GM12878 (cell line): Measurements from ENCODE around the gene CCSER1. TPM values are rescaled to one million over a fixed set of nuclear protein-coding genes. Genes with fewer than 3 reads are reported as not detected.

Experiments
- ATAC-seq: fragments of 200-7000 bp; cut with Tn5 transposase; 3 replicates; pipeline ENCODE4 v1.9.1; 2020; ENCODE audit warnings: mild to moderate bottlenecking, moderate library complexity
- BruUV-seq: library from RNA; stranded (reverse); fragments of 400-500 nt; replicated peaks from 2 replicates; lab custom pipeline; 2021; lab: Mats Ljungman, UMichigan
- CTCF ChIA-PET: fragments of 300-600 bp; sonication (Branson Sonifier 250); formaldehyde crosslinking; extraction: SDS; loops from one replicate; lab custom pipeline; 2021; ENCODE audit warnings: inconsistent platforms; lab: Yijun Ruan, JAX
- POLR2A ChIA-PET: fragments of 350-600 bp; formaldehyde crosslinking; extraction: SDS; loops from one replicate; lab custom pipeline; 2021; ENCODE audit warnings: inconsistent platforms; lab: Charles Lee
- RAD21 ChIA-PET: fragments of 300-600 bp; sonication (Branson Sonifier 250); formaldehyde crosslinking; loops from one replicate; lab custom pipeline; 2023; ENCODE audit warnings: antibody characterized with exemption; ENCODE audit not compliant: unreplicated experiment; lab: Charles Lee
- SMC1A ChIA-PET: fragments of 300-600 bp; sonication (Branson Sonifier 250); formaldehyde crosslinking; loops from one replicate; lab custom pipeline; 2023; ENCODE audit not compliant: unreplicated experiment, uncharacterized antibody; lab: Charles Lee
- DNase-seq: peaks from one replicate; pipeline ENCODE4 v3.0.0-alpha.2; 2011; ENCODE audit warnings: low read depth, low spot score
- FAIRE-seq: peaks from 3 replicates; lab custom pipeline; 2011; peaks lifted over from hg19 to GRCh38; lab: Jason Lieb, UNC
- H2AFZ ChIP-seq: 2 replicates; pipeline ENCODE4 v1.6.0; 2011; ENCODE audit warnings: low read depth, low read length, control low read depth; ENCODE audit not compliant: control insufficient read depth
- H3K27ac ChIP-seq: 2 replicates; pipeline ENCODE4 v1.5.1; 2011; ENCODE audit warnings: control low read depth; ENCODE audit not compliant: control insufficient read depth, insufficient read depth
- H3K27me3 ChIP-seq, 2 experiments: replicated peaks in 1 of 2; 2 replicates each; pipeline versions ENCODE4 v1.6.0 to v1.6.1; 2011; ENCODE audit warnings: low read length in 1 of 2; ENCODE audit not compliant: control insufficient read depth in 2 of 2, insufficient read depth in 2 of 2
- H3K36me3 ChIP-seq, 2 experiments: 2 replicates each; pipeline ENCODE4 v1.5.1; 2011; ENCODE audit warnings: low read length in 1 of 2; ENCODE audit not compliant: control insufficient read depth in 2 of 2, insufficient read depth in 2 of 2
- H3K4me1 ChIP-seq: 2 replicates; pipeline ENCODE4 v1.6.1; 2011; ENCODE audit warnings: mild to moderate bottlenecking, low read length, moderate library complexity, mixed read lengths; ENCODE audit not compliant: control insufficient read depth, insufficient read depth
- H3K4me2 ChIP-seq: 2 replicates; pipeline ENCODE4 v1.6.0; 2011; ENCODE audit warnings: control low read depth; ENCODE audit not compliant: control insufficient read depth, insufficient read depth
- H3K4me3 ChIP-seq: fragments of 200-600 bp; sonication (generic); 2 replicates; pipeline ENCODE4 v1.5.1; 2016
- H3K79me2 ChIP-seq: 2 replicates; pipeline ENCODE4 v1.6.0; 2011; ENCODE audit warnings: low read length; ENCODE audit not compliant: control insufficient read depth, insufficient read depth
- H3K9ac ChIP-seq: 2 replicates; pipeline ENCODE4 v1.8.0; 2011; ENCODE audit warnings: low read length, control low read depth, mixed read lengths; ENCODE audit not compliant: control insufficient read depth, insufficient read depth
- H3K9me3 ChIP-seq: replicated peaks from 3 replicates; pipeline ENCODE4 v1.5.1; 2011; ENCODE audit warnings: mild to moderate bottlenecking, low read length; ENCODE audit not compliant: control insufficient read depth, insufficient read depth
- H4K20me1 ChIP-seq: 2 replicates; pipeline ENCODE4 v1.6.0; 2011; ENCODE audit not compliant: control insufficient read depth, insufficient read depth
- BMI1 ChIP-seq: fragments of 450-650 bp; IDR thresholded peaks from 2 replicates; pipeline ENCODE4 v1.6.1; 2016; ENCODE audit warnings: mild to moderate bottlenecking, moderate library complexity, borderline replicate concordance
- CEBPB ChIP-seq, 2 experiments: fragments of 150-350 bp in 1 of 2; IDR thresholded peaks; 2 replicates each; pipeline ENCODE4 v1.6.1; 2012 to 2014; ENCODE audit warnings: low read depth in 2 of 2, low read length in 2 of 2, borderline replicate concordance in 1 of 2, inconsistent platforms in 1 of 2
- ESRRA ChIP-seq: IDR thresholded peaks from 2 replicates; pipeline ENCODE4 v1.6.1; 2012; ENCODE audit warnings: mild to moderate bottlenecking, low read length, improper control_type of control experiment
- IKZF1 ChIP-seq: fragments of 450-650 bp; conservative IDR thresholded peaks from 2 replicates; pipeline ENCODE4 v1.6.1; 2017; ENCODE audit warnings: antibody characterized with exemption, mild to moderate bottlenecking
- IRF4 ChIP-seq: IDR thresholded peaks from 2 replicates; pipeline ENCODE4 v1.6.1; 2011; ENCODE audit warnings: low read depth, low read length
- NRF1 ChIP-seq: conservative IDR thresholded peaks from 2 replicates; pipeline ENCODE4 v1.6.1; 2011; ENCODE audit warnings: mild to moderate bottlenecking, low read depth, low read length, improper control_type of control experiment
- PAX5 ChIP-seq: IDR thresholded peaks from 2 replicates; pipeline ENCODE4 v1.6.1; 2011; ENCODE audit warnings: low read depth, low read length, borderline replicate concordance
- PBX3 ChIP-seq: IDR thresholded peaks from 2 replicates; pipeline ENCODE4 v1.6.1; 2011; ENCODE audit warnings: mild to moderate bottlenecking, low read depth, low read length, moderate library complexity; ENCODE audit not compliant: insufficient replicate concordance
- POLR2AphosphoS5 ChIP-seq: IDR thresholded peaks from 2 replicates; pipeline ENCODE4 v1.6.1; 2011; ENCODE audit warnings: mild to moderate bottlenecking, low read length, inconsistent platforms
- RBBP5 ChIP-seq: fragments of 200-600 bp; sonication (generic); conservative IDR thresholded peaks from 2 replicates; pipeline ENCODE4 v1.6.1; 2016
- WRNIP1 ChIP-seq: IDR thresholded peaks from 2 replicates; pipeline ENCODE4 v1.6.1; 2011; ENCODE audit warnings: low read depth, low read length, improper control_type of control experiment, borderline replicate concordance
- ZZZ3 ChIP-seq: IDR thresholded peaks from 2 replicates; pipeline ENCODE4 v1.6.1; 2011; ENCODE audit warnings: low read depth; ENCODE audit not compliant: control insufficient read depth, insufficient read length
- WGBS: methylation state at CpG from one replicate; pipeline ENCODE4 v1.1.6; 2016; ENCODE audit warnings: low lambda C conversion rate; ENCODE audit not compliant: insufficient replicate concordance, insufficient coverage; ENCODE audit errors: missing lambda C conversion rate; 5-methylcytosine and 5-hydroxymethylcytosine counted together
- in situ Hi-C: fragments of 300-500 bp; cut with MboI; formaldehyde crosslinking; loops from 9 replicates; pipeline ENCODE4 v1.14.3; 2018; ENCODE audit warnings: mixed read lengths
- intact Hi-C: fragments of 100-400 bp; cut with micrococcal nuclease; formaldehyde crosslinking; loops from one replicate; pipeline ENCODE4 v1.14.2; 2022; ENCODE audit not compliant: unreplicated experiment
- polyA plus RNA-seq, 11 experiments: library from polyadenylated mRNA; depleted of rRNA in 4 of 11; unstranded in 6 of 11; stranded (reverse) in 5 of 11; fragments of >200 nt; fragmentation: Nextera tagmentation in 4 of 11; fragmentation: Illumina TruSeq in 1 of 11; extraction: Ambion mirVana in 4 of 11; extraction: Trizol in 1 of 11; gene quantifications; 1 replicate in 1 of 11; 2 replicates in 10 of 11; pipeline versions ENCODE4 v1.2.1 to v1.2.3, GENCODE V29; 2011 to 2016; ENCODE audit warnings: inconsistent platforms in 2 of 11, missing spikeins in 2 of 11, low read depth in 1 of 11
- total RNA-seq, 4 experiments: library from RNA; depleted of rRNA in 3 of 4; stranded (reverse); fragments of >200 nt in 3 of 4; fragmentation: Illumina TruSeq in 1 of 4; extraction: Trizol in 1 of 4; gene quantifications; 2 replicates each; pipeline versions ENCODE4 v1.2.1 to v1.2.3, GENCODE V29; 2013 to 2021
- TF ChIP-seq, protein P1 (sequence below): fragments of 450-650 bp; IDR thresholded peaks from 2 replicates; pipeline ENCODE4 v1.6.1; 2018; ENCODE audit warnings: borderline replicate concordance, mild to moderate bottlenecking; ENCODE audit not compliant: partially characterized antibody

CCSER1 gene
- total and polyA plus RNA-seq, 10 of the 15 experiments (the other 5 are each of a cell fraction or from before 2014, with no cell fraction given), result 0.22 to 2.7 (median 1.0) TPM

- Histone ChIP-seq H3K36me3 (no peaks in the 10 kb centered on the region), H2AFZ (no peak overlapping the region; the same call in 1 of the 2 replicates), H3K4me3 (no peak overlapping the region), H3K9me3 (no peaks in the 10 kb centered on the region), H3K9ac (no peak overlapping the region), H3K27me3 (no peaks in the 10 kb centered on the region), H4K20me1 (no peaks in the 10 kb centered on the region), H3K4me1 (no peaks in the 10 kb centered on the region), H3K27ac (no peak overlapping the region), H3K4me2 (no peak overlapping the region), H3K79me2 (no peaks in the 10 kb centered on the region)
- SMC1A ChIA-PET, result no interaction called here
- BruUV-seq, result no TSS peak
- WGBS, result 0% methylated on average over 3 of the region's 3 CpGs
- POLR2A ChIA-PET, result no interaction called here
- no peak for TF ChIP-seq IKZF1
- TF ChIP-seq PBX3, result no peak
- no peak for TF ChIP-seq NRF1
- no peak for TF ChIP-seq ESRRA
- TF ChIP-seq CEBPB (IDR thresholded peaks at IDR 0.05; ENCODE audit: borderline replicate concordance in 1 of 2, low read depth in 2 of 2, low read length in 2 of 2), result no peak
- TF ChIP-seq PAX5, result no peak
- FAIRE-seq (no peak), DNase-seq (no peak), ATAC-seq (no peak)
- CTCF ChIA-PET, result no interaction called here
- RAD21 ChIA-PET, result no interaction called here
- intact Hi-C loops, result no loop called here
- in situ Hi-C loops, result no loop called here
Observed at GRCh38 chr4:90174621-90175023, 47.4 kb downstream of the CCSER1 start.

DNA sequence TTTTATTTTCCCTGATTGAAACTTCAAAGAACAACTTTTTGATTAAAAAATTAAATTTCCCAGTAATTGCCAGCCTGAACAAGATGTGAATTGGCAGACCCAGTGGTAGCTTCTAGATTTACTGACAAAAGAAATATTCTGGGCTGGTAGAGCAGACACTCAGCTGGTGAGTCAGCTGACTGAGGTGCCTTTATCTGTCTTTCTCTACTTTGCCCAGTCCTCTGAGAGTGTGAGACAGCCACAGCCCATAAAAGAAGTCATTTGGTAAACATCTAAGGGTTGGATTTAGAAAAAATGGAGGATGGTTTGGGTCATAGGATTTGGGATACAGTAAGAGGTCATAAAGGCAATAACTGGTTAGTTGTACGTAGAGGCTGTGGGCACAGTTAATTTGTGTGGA, 54.5 kb downstream of the CCSER1 start:
- ChIA-PET POLR2A (no interaction called here), CTCF (no interaction called here), SMC1A (interaction anchor here (1.1 kb wide), 1 partner anchor 15 kb away, joined by 3 read pairs; no protein-coding TSS in a partner anchor), RAD21 (no interaction called here)
- Histone ChIP-seq H2AFZ (no peak overlapping the region), H3K27ac (no peak overlapping the region), H4K20me1 (no peaks in the 10 kb centered on the region), H3K4me2 (no peak overlapping the region), H3K4me3 (no peak overlapping the region), H3K4me1 (no peaks in the 10 kb centered on the region), H3K36me3 (no peaks in the 10 kb centered on the region), H3K9ac (no peak overlapping the region), H3K79me2 (no peaks in the 10 kb centered on the region), H3K9me3 (no peaks in the 10 kb centered on the region), H3K27me3 (no peaks in the 10 kb centered on the region)
- intact Hi-C loops, result no loop called here
- ATAC-seq (no peak), DNase-seq (no peak), FAIRE-seq (no peak)
- BruUV-seq, result no TSS peak
- 43% methylated on average over 1 of the region's 1 CpG for WGBS
- in situ Hi-C loops, result no loop called here
- TF ChIP-seq, protein P1, sequence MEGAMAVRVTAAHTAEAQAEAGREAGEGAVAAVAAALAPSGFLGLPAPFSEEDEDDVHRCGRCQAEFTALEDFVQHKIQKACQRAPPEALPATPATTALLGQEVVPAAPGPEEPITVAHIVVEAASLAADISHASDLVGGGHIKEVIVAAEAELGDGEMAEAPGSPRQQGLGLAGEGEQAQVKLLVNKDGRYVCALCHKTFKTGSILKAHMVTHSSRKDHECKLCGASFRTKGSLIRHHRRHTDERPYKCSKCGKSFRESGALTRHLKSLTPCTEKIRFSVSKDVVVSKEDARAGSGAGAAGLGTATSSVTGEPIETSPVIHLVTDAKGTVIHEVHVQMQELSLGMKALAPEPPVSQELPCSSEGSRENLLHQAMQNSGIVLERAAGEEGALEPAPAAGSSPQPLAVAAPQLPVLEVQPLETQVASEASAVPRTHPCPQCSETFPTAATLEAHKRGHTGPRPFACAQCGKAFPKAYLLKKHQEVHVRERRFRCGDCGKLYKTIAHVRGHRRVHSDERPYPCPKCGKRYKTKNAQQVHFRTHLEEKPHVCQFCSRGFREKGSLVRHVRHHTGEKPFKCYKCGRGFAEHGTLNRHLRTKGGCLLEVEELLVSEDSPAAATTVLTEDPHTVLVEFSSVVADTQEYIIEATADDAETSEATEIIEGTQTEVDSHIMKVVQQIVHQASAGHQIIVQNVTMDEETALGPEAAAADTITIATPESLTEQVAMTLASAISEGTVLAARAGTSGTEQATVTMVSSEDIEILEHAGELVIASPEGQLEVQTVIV, result no peak
- TF ChIP-seq ZZZ3 (no peak), IRF4 (no peak), POLR2AphosphoS5 (no peak), WRNIP1 (no peak), RBBP5 (no peak), BMI1 (no peak)
